HepG2 (cell line): ENCODE data around the gene PPP4R4. TPM values are rescaled to one million over a fixed set of nuclear protein-coding genes. Genes with fewer than 3 reads are reported as not detected.

Experiments
- AKAP8 ChIP-seq: sonication (generic); formaldehyde crosslinking; IDR thresholded peaks from 2 replicates; pipeline ENCODE4 v1.5.1; 2020; ENCODE audit warnings: mild to moderate bottlenecking, missing genetic modification reagents
- BCL6 ChIP-seq: IDR thresholded peaks from 2 replicates; pipeline ENCODE4 v1.6.1; 2016; ENCODE audit warnings: missing genetic modification reagents, missing compliant biosample characterization
- DZIP1 ChIP-seq: sonication (generic); formaldehyde crosslinking; IDR thresholded peaks from 2 replicates; pipeline ENCODE4 v1.5.0; 2020; ENCODE audit warnings: mild to moderate bottlenecking, missing genetic modification reagents
- HDAC1 ChIP-seq: sonication (generic); formaldehyde crosslinking; IDR thresholded peaks from 2 replicates; pipeline ENCODE4 v1.5.1; 2020; ENCODE audit warnings: mild to moderate bottlenecking, missing genetic modification reagents
- JDP2 ChIP-seq: sonication (generic); formaldehyde crosslinking; IDR thresholded peaks from 2 replicates; pipeline ENCODE4 v1.8.1; 2022; ENCODE audit warnings: missing genetic modification reagents, borderline replicate concordance
- MED8 ChIP-seq: sonication (generic); formaldehyde crosslinking; IDR thresholded peaks from 2 replicates; pipeline ENCODE4 v1.8.1; 2023; ENCODE audit warnings: mild to moderate bottlenecking, missing genetic modification reagents; ENCODE audit not compliant: insufficient replicate concordance
- PHF8 ChIP-seq: sonication (generic); formaldehyde crosslinking; IDR thresholded peaks from 2 replicates; pipeline ENCODE4 v1.5.0; 2020; ENCODE audit warnings: missing genetic modification reagents
- SP1 ChIP-seq, 2 experiments: fragments of 450-650 bp in 1 of 2; sonication (generic) in 1 of 2; formaldehyde crosslinking in 1 of 2; IDR thresholded peaks; 2 replicates each; pipeline versions ENCODE4 v1.4.0 to v1.6.1; 2016 to 2020; ENCODE audit warnings: missing genetic modification reagents in 1 of 2
- SSRP1 ChIP-seq: IDR thresholded peaks from 2 replicates; pipeline ENCODE4 v1.6.1; 2016; ENCODE audit warnings: control low read depth
- USF2 ChIP-seq, 2 experiments: sonication (generic) in 1 of 2; formaldehyde crosslinking in 1 of 2; IDR thresholded peaks; 2 replicates each; pipeline versions ENCODE4 v1.5.1 to v1.6.1; 2011 to 2020; ENCODE audit warnings: borderline replicate concordance in 1 of 2, low read depth in 1 of 2, low read length in 1 of 2, mild to moderate bottlenecking in 1 of 2, missing genetic modification reagents in 1 of 2, moderate library complexity in 1 of 2
- ZNF335 ChIP-seq: sonication (generic); formaldehyde crosslinking; IDR thresholded peaks from 2 replicates; pipeline ENCODE4 v1.4.0; 2020; ENCODE audit warnings: missing genetic modification reagents
- ZNF652 ChIP-seq: IDR thresholded peaks from 2 replicates; pipeline ENCODE4 v1.6.1; 2016; ENCODE audit warnings: low read depth, borderline replicate concordance
- ZNF660 ChIP-seq: sonication (generic); formaldehyde crosslinking; IDR thresholded peaks from 2 replicates; pipeline ENCODE4 v1.5.1; 2020; ENCODE audit warnings: mild to moderate bottlenecking, low read depth, missing genetic modification reagents, borderline replicate concordance
- ZNF713 ChIP-seq: sonication (generic); formaldehyde crosslinking; IDR thresholded peaks from 2 replicates; pipeline ENCODE4 v1.4.0; 2020; ENCODE audit warnings: mild to moderate bottlenecking, missing genetic modification reagents
- ZNF781 ChIP-seq: sonication (generic); formaldehyde crosslinking; IDR thresholded peaks from 2 replicates; pipeline ENCODE4 v1.5.1; 2020; ENCODE audit warnings: borderline replicate concordance, mild to moderate bottlenecking, missing genetic modification reagents; ENCODE audit errors: not compliant biosample characterization
- polyA plus RNA-seq, 8 experiments: library from polyadenylated mRNA; depleted of rRNA in 3 of 8; stranded (reverse) in 7 of 8; unstranded in 1 of 8; fragments of >200 nt; fragmentation: Illumina TruSeq in 4 of 8; extraction: Trizol in 4 of 8; gene quantifications; 2 replicates each; pipeline versions ENCODE4 v1.2.1 to v1.2.3, GENCODE V29; 2011 to 2016; ENCODE audit warnings: low read depth in 4 of 8, missing spikeins in 1 of 8, mixed read lengths in 1 of 8; ENCODE audit not compliant: insufficient read depth in 1 of 8
- total RNA-seq, 5 experiments: library from RNA; depleted of rRNA; stranded (reverse); fragments of >200 nt; fragmentation: Illumina TruSeq; extraction: Trizol; gene quantifications; 2 replicates each; pipeline ENCODE4 v1.2.3, GENCODE V29; 2016; ENCODE audit warnings: low read depth in 1 of 5
- TF ChIP-seq, protein P1 (sequence below): sonication (generic); formaldehyde crosslinking; conservative IDR thresholded peaks from 2 replicates; pipeline ENCODE4 v1.4.0; 2020; ENCODE audit warnings: mild to moderate bottlenecking, missing genetic modification reagents, moderate library complexity
- TF ChIP-seq, protein P2 (sequence below): sonication (generic); formaldehyde crosslinking; IDR thresholded peaks from 2 replicates; pipeline ENCODE4 v1.8.1; 2022; ENCODE audit warnings: low read depth, mild to moderate bottlenecking, missing genetic modification reagents

PPP4R4 gene
- total and polyA plus RNA-seq, 2 of the 13 experiments (the other 11 are each of a cell fraction or from before 2014, with no cell fraction given), result 9.5 to 19.8 TPM

DNA sequence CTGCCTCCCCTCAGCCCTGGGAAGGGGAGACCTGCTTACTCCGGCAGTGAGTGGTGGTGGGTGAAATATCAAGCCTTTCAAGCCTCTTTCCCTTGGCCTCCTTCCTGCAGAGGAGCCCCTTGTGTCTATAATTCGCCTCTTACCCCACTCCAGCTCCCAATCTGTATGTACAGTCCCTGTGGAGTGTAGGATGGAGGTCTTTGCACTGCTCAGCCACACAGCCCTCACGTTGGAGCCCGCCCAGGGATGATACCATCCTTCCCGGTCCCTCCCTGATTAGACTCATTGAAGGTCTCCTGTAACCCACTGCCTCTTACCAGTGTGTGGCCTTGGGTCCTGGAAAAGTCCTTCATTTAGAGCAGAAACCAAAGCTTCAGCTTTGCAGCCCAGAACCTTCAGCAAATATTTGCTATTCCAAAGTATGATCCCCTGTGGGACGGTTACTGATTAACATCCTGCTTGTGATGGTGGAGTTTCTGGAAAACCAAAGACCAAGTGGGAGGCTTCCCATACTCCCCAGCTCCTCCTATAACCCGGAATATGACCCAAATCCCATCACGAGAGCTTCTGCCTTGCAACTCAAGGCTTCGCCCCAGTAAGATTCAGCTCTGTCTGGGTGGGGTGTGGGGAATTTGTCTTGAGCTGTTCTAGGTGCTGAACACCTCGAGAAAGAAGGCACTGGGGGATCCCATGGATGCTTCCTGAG lies 118.9 kb downstream of the PPP4R4 start, which contains the start of gene SERPINA10 (continued):
- TF ChIP-seq JDP2 (CRISPR knock-in tag) (no peak), USF2 (IDR thresholded peaks at IDR 0.05; ENCODE audit: low read depth, low read length) (0 out of 2 replicates have a peak, but pooled peaks have one; percentile 16), USF2 (CRISPR knock-in tag; IDR thresholded peaks at IDR 0.05; ENCODE audit: borderline replicate concordance) (no peak), ZNF781 (no peak), ZNF652 (CRISPR knock-in tag) (peak; percentile 15; the same call in 1 of the 2 replicates), ZNF335 (CRISPR knock-in tag) (no peak), DZIP1 (CRISPR knock-in tag) (no peak), HDAC1 (CRISPR knock-in tag) (peak; percentile 72), ZNF713 (0 out of 2 replicates have a peak, but pooled peaks have one; percentile 63), SSRP1 (CRISPR knock-in tag) (no peak), MED8 (CRISPR knock-in tag) (peak; percentile 69), AKAP8 (CRISPR knock-in tag) (no peak), SP1 (IDR thresholded peaks at IDR 0.05) (no peak), SP1 (CRISPR knock-in tag; IDR thresholded peaks at IDR 0.05) (peak; percentile 39; the same call in 1 of the 2 replicates), PHF8 (CRISPR knock-in tag) (0 out of 2 replicates have a peak, but pooled peaks have one; percentile 22), ZNF660 (CRISPR knock-in tag) (no peak), BCL6 (CRISPR knock-in tag) (peak; percentile 74)
- TF ChIP-seq, protein P1, sequence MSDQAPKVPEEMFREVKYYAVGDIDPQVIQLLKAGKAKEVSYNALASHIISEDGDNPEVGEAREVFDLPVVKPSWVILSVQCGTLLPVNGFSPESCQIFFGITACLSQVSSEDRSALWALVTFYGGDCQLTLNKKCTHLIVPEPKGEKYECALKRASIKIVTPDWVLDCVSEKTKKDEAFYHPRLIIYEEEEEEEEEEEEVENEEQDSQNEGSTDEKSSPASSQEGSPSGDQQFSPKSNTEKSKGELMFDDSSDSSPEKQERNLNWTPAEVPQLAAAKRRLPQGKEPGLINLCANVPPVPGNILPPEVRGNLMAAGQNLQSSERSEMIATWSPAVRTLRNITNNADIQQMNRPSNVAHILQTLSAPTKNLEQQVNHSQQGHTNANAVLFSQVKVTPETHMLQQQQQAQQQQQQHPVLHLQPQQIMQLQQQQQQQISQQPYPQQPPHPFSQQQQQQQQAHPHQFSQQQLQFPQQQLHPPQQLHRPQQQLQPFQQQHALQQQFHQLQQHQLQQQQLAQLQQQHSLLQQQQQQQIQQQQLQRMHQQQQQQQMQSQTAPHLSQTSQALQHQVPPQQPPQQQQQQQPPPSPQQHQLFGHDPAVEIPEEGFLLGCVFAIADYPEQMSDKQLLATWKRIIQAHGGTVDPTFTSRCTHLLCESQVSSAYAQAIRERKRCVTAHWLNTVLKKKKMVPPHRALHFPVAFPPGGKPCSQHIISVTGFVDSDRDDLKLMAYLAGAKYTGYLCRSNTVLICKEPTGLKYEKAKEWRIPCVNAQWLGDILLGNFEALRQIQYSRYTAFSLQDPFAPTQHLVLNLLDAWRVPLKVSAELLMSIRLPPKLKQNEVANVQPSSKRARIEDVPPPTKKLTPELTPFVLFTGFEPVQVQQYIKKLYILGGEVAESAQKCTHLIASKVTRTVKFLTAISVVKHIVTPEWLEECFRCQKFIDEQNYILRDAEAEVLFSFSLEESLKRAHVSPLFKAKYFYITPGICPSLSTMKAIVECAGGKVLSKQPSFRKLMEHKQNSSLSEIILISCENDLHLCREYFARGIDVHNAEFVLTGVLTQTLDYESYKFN (CRISPR knock-in tag), result peak; percentile 100
- TF ChIP-seq, protein P2, sequence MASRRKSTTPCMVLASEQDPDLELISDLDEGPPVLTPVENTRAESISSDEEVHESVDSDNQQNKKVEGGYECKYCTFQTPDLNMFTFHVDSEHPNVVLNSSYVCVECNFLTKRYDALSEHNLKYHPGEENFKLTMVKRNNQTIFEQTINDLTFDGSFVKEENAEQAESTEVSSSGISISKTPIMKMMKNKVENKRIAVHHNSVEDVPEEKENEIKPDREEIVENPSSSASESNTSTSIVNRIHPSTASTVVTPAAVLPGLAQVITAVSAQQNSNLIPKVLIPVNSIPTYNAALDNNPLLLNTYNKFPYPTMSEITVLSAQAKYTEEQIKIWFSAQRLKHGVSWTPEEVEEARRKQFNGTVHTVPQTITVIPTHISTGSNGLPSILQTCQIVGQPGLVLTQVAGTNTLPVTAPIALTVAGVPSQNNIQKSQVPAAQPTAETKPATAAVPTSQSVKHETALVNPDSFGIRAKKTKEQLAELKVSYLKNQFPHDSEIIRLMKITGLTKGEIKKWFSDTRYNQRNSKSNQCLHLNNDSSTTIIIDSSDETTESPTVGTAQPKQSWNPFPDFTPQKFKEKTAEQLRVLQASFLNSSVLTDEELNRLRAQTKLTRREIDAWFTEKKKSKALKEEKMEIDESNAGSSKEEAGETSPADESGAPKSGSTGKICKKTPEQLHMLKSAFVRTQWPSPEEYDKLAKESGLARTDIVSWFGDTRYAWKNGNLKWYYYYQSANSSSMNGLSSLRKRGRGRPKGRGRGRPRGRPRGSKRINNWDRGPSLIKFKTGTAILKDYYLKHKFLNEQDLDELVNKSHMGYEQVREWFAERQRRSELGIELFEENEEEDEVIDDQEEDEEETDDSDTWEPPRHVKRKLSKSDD (CRISPR knock-in tag), result peak; percentile 28; the same call in 1 of the 2 replicates
